Stimulated activated CD8-positive, alpha-beta memory T cell treated with anti-CD3 and anti-CD28 coated beads, Interleukin-15, amount 100 ng/mL, for 4 hours (primary cell): ENCODE data around the gene FSTL5.

Source experiments
- DNase-seq, 2 donors: peaks; one replicate each; pipeline ENCODE4 v3.0.0-alpha.2; 2020; ENCODE audit warnings: low read depth in 2 of 2

Gene FSTL5

DNA sequence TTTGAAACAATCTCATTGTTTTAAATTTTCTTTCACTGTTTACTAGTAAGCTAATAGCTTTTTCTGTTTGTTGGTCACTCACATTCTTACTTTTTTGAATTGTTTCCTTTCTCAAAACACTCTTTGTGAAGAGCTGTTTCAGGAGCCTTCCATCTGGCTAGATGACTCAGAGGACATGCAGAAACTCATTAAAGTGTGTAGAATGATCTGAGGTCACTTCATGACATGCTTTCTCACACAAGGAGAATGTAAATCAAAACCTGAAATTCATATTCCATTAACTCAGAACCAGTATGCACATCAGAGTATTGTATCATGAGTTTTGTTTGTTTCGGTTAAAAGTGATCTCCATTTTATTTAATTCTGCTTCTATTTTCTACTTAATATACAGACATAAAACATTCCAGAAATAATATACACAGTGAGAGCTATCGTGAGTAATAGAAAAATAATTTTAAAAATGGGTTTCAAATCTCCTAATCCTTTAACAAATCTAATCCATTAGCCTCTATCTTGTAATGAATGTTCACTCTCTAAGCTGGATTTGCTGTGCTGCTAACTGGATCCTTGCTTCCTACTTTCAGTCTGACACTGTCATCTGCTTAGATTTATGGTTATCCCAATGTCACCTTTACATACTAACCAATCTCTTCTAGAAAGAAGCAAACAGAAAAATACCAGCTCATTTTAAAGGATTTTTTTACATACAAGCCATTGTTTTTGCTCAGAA, 449.6 kb downstream of the FSTL5 start:
- DNase-seq = no peak

DNA sequence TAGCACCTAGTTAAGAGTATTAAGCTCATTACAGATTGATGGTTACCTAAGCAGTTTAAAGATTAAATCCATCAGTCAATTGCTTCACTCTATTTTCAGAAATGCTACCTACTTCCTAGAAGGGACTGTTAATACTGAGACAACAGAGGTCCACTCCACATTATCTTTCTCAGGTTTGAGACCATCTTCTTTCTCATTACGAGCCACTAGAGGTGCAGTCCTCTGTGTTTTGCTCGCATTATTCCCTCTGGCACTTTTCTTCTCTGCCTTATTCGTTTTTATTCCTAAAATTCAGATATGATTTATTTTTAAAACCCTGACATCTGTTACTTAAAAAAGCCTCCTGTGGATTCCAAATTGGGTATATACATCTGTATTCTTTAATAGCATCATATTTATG, 459.1 kb downstream of the FSTL5 start:
- no peak for DNase-seq

GRCh38 chr4:161704040-161704439, 459.8 kb downstream of the FSTL5 start:
- DNase-seq = no peak

- DNase-seq = no peak
Observed at GRCh38 chr4:161702287-161702686, 461.5 kb downstream of the FSTL5 start.

GRCh38 chr4:161696944-161697343, 466.9 kb downstream of the FSTL5 start:
- DNase-seq = no peak

- DNase-seq = no peak
Observed at GRCh38 chr4:161680146-161680545, 483.7 kb downstream of the FSTL5 start.

DNA sequence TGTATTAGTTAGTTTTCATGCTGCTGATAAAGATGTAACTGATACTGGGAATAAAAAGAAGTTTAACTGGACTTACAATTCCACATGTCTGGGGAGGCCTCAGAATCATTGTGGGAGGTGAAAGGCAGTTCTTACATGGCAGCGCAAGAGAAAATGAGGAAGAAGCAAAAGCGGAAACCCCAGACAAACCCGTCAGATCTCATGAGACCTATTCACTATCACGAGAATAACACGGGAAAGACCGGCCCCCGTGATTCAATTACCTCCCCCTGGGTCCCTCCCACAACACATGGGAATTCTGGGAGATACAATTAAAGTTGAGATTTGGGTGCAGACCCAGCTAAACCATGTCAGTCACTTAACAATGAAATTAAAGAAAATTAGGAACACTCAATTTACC, 499.1 kb downstream of the FSTL5 start:
- no peak for DNase-seq

DNA sequence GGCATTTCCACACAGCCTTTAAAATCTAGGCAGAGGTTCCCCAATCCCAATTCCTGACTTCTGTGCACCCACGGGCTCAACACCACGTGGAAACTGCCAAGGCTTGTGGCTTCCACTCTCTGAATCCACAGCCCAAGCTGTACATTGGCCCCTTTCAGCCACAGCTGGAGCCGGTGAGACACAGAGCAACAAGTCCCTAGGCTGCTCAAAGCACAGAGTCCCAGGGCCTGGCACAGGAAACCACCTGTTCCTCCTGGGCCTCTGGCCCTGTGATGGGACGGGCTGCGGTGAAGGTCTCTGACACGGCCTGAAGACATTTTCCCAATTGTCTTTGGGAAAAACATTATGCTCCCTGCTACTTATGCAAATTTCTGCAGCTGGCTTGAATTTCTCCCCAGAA, 500.0 kb downstream of the FSTL5 start:
- DNase-seq = no peak

- no peak for DNase-seq
Observed at GRCh38 chr4:161658676-161659075, 505.1 kb downstream of the FSTL5 start.

DNA sequence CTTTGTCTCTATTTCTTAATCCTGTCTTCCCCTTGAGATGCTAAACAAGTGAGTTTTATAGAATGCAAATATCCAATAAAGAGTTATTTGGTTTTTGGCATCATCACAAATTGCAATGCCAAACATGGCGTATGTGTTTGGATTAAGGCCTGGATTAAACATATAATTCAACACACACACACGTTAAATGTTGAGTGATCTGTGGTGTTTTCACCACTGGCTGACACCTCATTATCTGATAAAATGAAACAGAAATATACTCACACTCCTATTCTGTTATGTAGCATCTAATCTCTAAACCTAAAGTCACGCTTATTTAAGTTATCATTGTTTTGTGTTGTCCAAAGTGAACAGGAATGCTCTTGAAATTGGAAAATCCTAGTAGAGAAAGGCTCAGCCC, 506.2 kb downstream of the FSTL5 start:
- DNase-seq = no peak

DNA sequence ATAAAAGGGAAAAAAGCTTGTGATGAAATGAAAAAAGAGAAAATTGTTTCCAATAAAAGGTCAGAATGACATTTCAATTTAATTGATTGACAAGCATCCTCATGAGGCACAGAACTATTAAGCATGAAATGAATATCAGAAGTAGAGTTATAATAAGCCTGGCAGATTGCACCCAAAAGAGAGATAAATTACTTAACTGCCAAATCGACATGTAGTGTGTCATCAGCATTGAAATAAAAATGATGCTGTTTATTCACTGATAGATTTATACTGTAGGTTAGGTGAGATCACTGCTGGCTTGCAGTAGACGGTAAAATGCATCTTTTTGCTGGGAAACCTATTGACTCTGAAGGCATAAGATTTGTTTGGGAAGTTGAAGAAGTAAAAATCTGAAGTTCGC, 507.2 kb downstream of the FSTL5 start:
- DNase-seq = no peak

DNA sequence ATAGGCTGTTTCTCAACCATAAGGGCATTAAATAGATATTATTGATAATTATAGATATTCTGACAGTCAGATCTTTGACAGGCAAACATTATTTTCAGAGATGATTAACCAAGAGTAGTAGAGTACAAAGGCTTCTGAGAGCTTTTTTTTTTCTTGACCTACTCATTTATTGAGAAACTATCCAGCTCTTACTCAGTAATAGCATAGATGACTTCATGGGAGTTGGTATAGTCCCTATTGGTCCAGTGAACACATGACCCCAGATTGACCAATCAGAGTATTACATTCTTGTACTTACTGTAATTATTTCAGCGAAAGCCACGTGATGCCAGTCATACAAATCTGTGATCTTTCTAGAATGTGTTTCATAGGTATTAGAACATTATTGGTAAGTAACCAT, 508.7 kb downstream of the FSTL5 start:
- no peak for DNase-seq

GRCh38 chr4:161653697-161654096, 510.1 kb downstream of the FSTL5 start:
- DNase-seq = no peak

- DNase-seq = no peak
Observed at GRCh38 chr4:161651586-161651985, 512.2 kb downstream of the FSTL5 start.

DNA sequence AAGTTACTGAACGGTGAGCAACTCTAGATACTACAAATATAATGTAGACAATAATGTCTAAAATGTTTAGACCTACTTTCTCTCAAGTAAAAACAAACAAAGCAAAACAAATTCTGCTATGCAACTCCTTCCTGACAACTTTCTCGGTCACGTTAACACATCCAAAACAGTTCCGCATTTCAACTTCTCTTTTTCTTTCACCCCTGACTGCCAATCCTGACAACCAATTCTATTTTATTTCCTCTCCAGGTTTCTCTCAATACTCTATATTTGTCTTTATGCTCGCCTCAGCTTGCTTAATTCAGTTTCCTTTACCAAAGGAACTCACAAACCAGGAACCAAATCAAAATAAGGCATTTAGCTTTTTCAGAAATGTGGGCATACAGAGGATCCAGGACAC, 513.0 kb downstream of the FSTL5 start:
- no peak for DNase-seq

DNA sequence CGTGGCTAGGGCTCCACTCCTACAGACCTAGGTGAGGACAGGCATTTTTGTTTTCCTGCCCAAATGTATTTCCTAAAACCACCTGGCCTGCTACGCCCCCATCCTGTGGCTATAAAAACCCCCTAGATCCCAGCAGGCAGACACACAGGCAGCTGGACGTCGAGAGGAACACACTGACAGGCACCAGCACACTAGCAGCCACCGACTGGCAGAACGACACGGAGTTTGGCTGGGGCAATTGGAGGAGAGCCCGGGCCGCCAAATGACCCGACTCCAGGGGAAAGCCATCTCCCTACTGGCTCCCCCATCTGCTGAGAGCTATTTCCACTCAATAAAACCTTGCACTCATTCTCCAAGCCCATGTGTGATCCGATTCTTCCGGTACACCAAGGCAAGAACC, 516.0 kb downstream of the FSTL5 start:
- no peak for DNase-seq

- no peak for DNase-seq
Observed at GRCh38 chr4:161642708-161643107, 521.1 kb downstream of the FSTL5 start.

DNA sequence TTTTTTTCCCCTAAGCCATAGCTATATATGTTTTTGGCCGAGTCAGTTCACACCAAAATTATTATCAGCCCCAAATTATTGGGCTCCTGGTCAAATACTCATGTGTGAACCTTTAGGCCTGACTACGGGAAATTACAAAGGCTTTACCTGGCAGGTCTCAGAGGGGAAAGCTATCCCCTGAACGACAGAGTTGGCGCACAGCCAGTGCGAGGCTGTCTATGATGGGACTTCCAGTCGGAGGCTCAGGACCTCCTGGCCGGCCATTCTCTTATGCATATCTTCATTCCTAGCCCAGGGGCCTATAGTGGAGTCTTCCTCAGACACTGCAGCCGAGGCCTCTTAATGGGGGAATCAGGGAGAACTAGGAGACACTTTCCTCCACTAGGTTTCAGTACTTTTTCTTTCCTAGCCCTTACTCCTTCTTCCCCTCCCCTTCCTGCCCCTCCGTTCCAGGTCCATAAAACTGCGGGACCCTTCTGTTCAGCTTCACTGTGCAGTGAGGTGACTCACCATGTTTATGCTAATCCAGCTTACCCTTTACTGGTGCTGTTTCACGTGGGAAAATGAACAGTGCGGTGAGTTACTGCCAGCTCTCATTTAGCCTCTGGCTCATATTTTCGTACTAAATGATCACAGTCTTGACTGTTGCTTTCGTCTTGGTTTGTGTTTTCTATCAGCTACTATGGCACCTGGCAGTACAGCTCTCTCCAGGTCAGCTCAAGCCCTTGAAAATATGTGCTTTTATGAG, 533.9 kb downstream of the FSTL5 start:
- DNase-seq = no peak

GRCh38 chr4:161604516-161605300, 559.1 kb downstream of the FSTL5 start:
- no peak for DNase-seq

- no peak for DNase-seq
Observed at GRCh38 chr4:161601011-161601410, 562.8 kb downstream of the FSTL5 start.

GRCh38 chr4:161595230-161595771, 568.5 kb downstream of the FSTL5 start:
- no peak for DNase-seq

DNA sequence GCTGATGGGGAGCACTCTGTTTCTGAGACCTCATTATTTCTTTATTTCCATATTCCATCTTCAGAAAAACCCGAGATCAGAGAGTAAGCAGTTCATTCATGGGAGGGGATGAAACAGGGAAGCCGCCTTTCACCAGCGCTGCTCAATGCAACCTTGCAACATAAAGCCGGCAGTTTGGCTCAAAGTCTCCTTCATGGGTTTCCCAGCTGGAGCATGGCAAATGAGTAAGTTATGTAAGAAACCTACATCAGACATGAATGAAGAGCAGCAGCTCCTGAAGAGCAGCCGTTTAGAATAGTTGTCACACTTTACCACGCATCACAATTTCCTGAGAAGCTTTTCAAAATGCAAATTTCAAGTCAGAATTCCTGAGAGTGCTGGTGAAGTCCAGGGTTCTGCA, 578.8 kb downstream of the FSTL5 start:
- DNase-seq = no peak
